Activated T-cell treated with anti-CD3 and anti-CD28 coated beads for 1 hour (primary cell): ENCODE data around the gene CST7.
A peak's percentile ranks its signal among the peaks of the same experiment; 100 is the strongest.
"Not testable (repeated sequence)": the region's sequence is repeated elsewhere in the genome, so short reads cannot be mapped to it uniquely, and the experiment has no call there.

ENCODE experiments used
- DNase-seq: peaks from one replicate; pipeline ENCODE4 v3.0.0-alpha.2; 2020; ENCODE audit warnings: low read depth

Gene CST7

DNA sequence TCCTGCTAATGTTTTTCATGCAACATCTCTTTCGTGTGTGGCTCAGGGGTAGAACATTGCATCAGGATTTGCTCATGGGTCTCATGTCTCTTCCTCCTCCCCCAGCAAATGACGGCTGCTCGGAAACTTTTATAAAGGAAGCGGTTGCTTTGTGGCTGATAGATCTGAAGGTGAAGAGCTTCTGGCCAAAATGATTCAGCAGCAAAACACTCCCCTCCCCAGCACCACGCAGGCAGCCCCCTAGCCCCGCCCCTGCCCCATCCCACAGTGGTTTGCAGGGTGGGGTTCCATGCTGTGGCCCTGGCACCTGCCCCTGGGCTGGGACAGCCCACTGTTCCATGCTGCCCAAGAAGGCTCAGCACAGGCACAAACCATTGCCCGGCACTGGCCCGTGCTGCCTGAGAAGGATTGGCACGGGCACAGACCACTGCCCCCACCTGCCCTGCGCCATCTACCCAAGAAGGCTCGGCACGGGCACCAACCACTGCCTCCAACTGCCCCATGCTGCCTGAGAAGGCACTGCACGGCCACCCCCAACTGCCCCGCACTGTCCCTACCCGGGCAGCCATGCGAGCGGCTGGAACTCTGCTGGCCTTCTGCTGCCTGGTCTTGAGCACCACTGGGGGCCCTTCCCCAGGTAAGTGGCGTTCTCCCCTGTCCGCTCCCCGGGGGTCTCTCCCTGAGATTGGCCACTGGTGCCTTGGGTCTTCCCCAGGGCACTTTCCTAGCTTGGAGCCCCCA, at the start of gene CST7:
Gene CST7 (plus strand): TSS at position 331 of the 741 bp plus-strand sequence. CDS start 237 bp downstream, at position 568.
- DNase-seq = peak; percentile 79

DNA sequence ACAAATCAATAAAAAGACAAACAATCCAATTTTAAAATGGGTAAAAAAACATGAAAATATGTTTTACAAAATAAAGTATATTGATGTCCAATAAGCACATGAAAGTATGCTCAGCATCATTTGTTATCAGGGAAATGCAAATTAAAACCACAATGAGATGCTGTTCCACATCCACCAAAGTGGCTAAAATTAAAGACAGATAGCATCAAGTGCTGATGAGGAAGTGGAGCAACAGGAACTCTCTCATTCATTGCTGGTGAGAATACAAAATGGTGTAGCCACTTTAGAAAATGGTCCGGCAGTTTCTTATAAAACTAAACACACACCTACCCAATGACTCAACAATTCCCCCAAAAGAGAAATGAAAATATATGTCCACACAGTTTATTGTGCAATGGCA, 42.3 kb upstream of the CST7 start:
- no peak for DNase-seq

- DNase-seq = no peak
These were observed 40.4 kb upstream of the CST7 start for GRCh38 chr20:24908642-24909041.

- no peak for DNase-seq
These were observed 39.8 kb upstream of the CST7 start for GRCh38 chr20:24909086-24909780.

DNA sequence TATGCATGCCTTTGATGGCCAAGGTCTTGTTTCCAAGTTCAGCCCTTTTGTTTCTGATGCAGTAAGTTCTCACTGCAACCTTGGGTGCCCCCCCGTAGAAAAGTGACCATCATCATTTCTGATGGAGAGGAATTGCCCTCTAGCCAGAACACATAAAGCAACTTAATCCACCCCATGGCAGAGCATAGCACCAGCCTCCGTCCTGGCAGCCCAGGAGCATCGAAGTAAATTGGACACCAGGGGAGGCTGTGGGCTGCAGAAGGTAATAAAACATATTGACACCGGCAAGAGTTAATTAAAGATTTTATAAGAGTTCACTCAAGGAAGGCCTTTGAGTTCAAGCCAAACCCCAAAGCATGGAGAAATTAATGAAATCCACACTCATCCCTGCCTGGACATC, 39.2 kb upstream of the CST7 start:
- DNase-seq = no peak

DNA sequence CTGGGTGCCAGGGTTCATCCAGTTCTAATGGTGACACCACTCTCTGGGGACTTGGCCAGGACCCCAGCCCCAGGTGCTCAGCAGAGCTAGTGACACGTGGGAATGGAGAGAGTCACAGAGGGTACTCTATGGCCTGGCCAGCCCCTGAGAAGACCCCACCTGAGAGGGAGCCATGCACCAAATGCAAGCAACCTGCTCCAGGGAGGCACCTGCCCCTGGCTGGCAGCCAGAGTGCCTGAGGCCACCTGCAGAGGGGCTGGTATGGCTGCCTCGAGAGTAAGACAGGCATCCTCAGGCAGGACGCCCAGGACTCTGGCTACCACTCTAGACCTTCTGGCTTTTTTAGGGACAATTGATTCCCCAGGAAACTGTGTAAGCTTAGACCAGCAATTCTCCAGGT, 38.6 kb upstream of the CST7 start:
- DNase-seq = no peak

- no peak for DNase-seq
These were observed 37.6 kb upstream of the CST7 start for GRCh38 chr20:24911461-24911860.

GRCh38 chr20:24912397-24913075, 36.5 kb upstream of the CST7 start:
- DNase-seq = no peak

GRCh38 chr20:24913076-24913628, 35.9 kb upstream of the CST7 start:
- no peak for DNase-seq

DNA sequence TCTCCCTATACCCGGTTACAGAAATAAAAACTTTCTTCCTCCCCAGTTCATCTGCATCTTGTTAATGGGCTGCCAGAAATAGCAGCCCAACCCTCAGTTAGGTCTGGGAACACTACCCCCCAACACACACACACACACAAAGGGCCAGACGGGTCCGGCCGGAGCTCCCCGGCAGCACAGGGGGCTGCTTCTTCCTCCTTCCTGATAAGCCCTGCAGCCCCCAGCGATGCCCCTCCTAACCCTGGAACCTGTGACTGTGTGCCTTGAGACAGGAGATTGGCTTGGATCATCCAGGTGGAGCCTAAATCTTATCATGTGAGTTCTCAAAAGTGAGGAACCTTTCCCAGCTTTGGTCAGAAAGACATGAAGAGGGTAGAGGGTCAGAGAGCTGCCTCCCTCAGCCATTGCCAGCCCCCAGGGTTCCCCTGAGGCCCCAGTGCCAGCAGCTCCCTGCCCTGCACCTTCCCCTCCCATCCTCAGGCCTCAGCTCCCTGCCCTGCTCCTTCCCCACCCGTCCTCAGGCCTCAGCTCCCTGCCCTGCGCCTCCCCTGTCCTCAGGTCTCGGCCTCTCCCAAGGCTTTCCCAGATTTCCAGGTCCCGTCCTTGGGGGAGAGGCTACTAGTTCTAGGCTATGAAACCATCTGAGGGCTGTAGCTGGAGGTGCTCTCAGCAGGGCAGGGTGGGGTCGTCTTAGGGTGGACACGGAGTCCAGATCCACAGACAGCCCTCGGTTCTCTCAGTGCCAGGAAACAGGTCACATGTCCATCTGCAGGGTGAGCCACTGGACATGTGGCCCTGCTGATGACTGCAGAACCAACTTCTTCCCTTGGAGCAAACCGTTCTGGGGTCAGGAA, 34.5 kb upstream of the CST7 start:
- DNase-seq = no peak

DNA sequence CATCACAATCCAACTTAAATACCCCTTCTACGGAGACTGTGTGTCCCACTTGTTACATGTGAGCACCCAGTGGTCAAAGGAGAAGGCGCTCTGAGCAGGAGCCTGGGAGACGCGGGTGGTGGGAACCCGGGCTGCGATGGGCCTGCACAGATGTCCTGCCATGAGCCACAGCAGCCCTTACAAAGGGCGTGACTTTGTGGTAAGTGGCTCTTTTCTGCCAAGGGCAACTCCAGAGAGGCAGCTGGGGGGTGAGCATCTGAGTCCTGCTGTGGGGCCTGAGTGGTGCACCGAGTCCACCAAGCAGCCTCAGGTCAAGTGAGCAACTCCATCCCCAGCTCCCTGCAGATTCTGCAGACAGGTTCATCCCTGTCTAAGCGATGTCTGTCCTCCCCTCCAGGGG, 33.6 kb upstream of the CST7 start:
- no peak for DNase-seq

GRCh38 chr20:24915892-24916291, 33.2 kb upstream of the CST7 start:
- DNase-seq = no peak

- DNase-seq = no peak
These were observed 32.7 kb upstream of the CST7 start for GRCh38 chr20:24916412-24916811.

DNA sequence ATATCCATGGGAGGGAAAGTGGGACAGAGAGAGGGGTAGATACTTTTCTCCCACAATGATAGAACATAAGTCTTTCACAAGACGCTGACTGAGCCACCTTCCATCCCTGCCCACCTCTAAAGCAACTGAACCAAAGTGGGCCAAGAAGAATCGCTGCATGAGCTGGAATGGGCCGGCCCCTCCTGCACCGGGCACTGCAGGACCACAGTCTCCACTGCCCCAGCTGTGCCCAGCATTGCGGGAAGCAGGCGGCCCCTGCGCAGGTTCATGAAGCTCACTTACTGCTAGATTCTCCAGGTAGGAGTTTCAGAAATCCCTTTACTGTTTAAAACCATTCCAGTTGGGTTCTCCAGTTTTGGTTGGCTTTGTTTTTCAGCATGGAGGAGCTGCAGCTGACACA, 32.0 kb upstream of the CST7 start:
- DNase-seq = no peak

- DNase-seq = peak; percentile 28
These were observed 31.1 kb upstream of the CST7 start for GRCh38 chr20:24917797-24918578.

DNA sequence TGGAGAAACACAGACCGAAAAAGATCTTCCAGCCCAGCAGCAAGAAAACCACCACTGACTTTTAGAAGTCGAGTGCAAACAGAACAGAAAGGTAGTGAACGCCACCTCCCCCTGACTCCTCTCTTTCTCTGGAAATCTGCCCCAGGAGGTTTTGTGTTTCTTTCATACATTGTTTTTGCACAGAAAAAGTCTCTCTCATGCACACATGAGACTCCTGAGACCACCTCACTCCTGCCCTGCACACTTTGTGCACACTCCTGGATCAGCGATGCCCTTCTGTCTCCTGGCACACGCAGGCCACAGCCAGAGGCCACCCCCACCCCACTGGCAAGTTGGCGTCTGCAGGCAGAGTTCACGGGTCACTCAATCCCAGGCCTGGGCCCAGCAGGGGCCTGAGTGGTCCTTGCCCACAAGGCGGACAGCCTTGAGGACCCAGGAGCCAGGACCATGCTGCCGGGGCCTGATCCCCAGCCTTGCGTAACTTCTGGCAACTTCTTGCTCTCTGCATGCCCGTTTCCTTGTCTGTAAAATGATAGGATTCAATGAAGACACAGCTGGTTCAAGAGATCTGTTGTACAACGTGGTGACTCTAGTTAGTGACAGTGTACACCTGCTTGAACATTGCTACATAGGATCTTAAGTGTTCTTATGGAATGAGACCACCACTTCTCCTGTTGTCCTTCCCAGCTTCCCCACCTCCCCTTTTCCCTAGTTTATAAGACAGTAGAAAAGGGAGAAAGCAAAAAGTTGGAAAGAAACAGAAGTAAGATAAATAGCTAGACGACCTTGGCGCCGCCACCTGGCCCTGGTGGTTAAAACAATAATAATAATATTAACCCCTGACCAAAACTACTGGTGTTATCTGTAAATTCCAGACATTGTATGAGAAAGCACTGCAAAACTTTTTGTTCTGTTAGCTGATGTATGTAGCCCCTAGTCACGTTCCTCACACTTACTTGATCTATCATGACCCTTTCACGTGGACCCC, 30.2 kb upstream of the CST7 start:
- DNase-seq = no peak

GRCh38 chr20:24919665-24920064, 29.4 kb upstream of the CST7 start:
- DNase-seq = not testable (repeated sequence)

DNA sequence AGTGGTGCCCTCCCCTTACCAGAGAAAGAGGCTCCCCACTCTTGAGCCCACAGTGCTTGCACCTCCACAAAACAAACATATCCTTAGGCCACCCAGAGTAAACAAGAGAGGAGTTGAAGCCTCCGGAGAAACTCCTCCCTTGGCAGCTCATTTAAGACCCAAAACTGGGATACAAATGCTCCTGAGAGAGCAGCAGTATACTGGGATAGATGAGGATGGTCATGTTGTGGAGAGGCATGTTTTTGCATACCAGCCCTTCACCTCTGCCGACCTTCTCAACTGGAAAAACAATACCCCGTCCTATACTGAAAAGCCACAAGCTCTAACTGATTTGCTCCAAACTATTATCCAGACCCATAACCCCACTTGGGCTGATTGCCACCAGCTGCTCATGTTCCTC, 28.4 kb upstream of the CST7 start:
- not testable (repeated sequence) for DNase-seq

DNA sequence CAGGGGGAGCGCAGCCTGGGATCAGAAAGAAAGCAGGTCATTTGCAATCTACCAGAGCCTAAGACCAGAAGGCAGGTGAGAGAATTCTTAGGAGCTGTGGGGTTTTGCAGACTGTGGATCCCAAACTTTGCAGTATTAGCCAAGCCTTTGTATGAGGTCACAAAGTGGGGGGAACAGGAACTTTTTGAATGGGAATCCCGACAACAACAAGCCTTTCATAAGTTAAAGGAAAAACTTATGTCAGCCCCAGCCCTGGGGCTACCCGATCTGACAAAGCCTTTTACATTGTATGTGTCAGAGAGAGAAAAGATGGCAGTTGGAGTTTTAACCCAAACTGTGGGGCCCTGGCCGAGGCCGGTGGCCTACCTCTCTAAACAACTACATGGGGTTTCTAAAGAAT, 19.8 kb upstream of the CST7 start:
- DNase-seq = not testable (repeated sequence)
